ENCODE results near the gene LPA.
A peak's percentile ranks its signal among the peaks of the same experiment; 100 is the strongest.

DNA sequence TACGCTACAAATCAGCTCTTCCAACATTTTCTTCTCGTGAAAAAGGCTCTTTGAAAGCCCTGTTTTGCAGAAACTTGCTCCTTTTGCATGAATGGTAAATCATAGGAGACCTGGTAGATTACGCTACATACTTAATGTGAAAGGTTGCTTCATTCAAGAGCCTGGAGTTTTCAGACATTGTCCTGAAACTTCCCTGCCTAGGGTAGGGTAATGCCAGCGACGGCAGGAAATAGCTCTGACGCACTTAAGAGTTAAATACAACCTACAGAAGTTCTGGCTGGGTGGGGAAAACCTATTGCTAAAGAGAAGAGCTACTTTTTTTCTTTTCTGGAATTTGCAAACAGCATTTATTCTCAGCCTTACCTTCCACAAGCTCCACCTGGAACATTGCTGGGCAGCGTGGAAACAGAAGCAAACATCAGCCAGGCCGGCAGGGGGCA is 144.5 kb downstream of the LPA start:
- TF ChIP-seq CTCF (IDR thresholded peaks at IDR 0.05) (peak; percentile 95), EZH2 (IDR thresholded peaks at IDR 0.05; ENCODE audit: borderline replicate concordance, insufficient read depth, low read depth, low read length, poor library complexity, severe bottlenecking) (no peak)
